Measurements from ENCODE around the gene DIP2B.
"Not testable (repeated sequence)": the region's sequence is repeated elsewhere in the genome, so short reads cannot be mapped to it uniquely, and the experiment has no call there.

The DIP2B gene, protein sequence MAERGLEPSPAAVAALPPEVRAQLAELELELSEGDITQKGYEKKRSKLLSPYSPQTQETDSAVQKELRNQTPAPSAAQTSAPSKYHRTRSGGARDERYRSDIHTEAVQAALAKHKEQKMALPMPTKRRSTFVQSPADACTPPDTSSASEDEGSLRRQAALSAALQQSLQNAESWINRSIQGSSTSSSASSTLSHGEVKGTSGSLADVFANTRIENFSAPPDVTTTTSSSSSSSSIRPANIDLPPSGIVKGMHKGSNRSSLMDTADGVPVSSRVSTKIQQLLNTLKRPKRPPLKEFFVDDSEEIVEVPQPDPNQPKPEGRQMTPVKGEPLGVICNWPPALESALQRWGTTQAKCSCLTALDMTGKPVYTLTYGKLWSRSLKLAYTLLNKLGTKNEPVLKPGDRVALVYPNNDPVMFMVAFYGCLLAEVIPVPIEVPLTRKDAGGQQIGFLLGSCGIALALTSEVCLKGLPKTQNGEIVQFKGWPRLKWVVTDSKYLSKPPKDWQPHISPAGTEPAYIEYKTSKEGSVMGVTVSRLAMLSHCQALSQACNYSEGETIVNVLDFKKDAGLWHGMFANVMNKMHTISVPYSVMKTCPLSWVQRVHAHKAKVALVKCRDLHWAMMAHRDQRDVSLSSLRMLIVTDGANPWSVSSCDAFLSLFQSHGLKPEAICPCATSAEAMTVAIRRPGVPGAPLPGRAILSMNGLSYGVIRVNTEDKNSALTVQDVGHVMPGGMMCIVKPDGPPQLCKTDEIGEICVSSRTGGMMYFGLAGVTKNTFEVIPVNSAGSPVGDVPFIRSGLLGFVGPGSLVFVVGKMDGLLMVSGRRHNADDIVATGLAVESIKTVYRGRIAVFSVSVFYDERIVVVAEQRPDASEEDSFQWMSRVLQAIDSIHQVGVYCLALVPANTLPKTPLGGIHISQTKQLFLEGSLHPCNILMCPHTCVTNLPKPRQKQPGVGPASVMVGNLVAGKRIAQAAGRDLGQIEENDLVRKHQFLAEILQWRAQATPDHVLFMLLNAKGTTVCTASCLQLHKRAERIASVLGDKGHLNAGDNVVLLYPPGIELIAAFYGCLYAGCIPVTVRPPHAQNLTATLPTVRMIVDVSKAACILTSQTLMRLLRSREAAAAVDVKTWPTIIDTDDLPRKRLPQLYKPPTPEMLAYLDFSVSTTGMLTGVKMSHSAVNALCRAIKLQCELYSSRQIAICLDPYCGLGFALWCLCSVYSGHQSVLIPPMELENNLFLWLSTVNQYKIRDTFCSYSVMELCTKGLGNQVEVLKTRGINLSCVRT (N-terminal part only)

DNA sequence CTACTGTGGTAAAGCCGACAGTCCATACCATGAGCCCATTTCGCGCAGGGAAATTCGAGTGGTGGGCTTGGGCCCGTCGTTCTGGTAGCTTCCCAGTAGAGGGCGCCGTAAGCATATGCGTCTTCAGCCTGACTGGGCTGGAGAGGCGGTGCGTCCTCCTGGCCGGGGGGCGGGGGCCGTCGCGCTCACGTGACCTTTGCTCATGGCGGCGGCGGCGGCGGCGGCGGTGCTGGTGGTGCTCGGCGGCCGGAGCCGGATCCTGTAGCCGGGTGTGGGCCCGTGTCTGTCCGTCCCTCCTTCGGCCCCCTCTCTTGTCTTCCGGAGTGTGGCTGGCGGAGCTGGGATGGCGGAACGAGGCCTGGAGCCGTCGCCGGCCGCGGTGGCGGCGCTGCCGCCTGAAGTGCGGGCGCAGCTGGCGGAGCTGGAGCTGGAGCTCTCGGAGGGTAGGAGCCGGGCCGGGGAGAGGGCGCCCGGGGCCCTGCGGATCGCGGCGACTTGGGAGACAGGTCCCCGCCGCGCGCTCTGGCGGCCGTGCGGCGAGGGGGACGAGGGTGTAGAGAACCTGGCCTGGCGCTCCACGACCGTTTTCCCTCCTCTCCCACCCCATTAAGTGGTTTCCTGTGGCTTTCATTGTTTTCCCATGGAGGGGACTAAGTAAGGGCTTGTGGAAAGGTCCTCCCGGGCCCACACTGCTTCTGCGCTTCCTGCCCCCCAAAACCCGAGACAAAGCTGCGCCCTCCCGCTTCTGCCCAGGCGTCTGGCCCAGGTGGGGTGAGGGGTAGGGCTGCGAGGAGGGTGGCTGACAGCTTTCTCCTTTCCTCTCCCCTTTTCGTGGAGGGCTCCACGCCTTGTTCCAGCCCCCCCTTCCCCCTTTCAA lies at the start of gene DIP2B:
Gene DIP2B (plus strand): TSS at position 188 of the 877 bp plus-strand sequence. CDS start 156 bp downstream, at position 344.
- peak; percentile 90 for DNase-seq (ENCODE audit: low spot score)

DNA sequence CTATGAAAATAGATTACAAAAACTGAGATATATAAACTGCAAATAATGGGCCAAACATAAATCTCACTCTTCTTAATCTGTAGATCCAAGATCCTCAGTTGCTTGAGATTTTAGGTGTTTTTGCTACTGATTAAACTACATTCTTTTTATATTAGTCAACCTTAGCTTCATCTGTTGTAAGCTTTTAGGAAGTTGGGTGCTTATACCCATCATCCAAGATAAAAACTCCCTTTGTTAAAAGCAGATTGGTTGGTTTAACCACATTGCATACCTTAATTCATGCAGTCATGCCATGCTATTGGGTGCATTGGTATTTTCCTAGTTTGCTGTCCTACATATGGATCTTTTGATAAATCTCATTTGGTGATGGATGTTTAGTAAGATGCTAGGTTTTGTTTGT lies 46.2 kb upstream of the DIP2B start:
- DNase-seq (ENCODE audit: low spot score): no peak

DNA sequence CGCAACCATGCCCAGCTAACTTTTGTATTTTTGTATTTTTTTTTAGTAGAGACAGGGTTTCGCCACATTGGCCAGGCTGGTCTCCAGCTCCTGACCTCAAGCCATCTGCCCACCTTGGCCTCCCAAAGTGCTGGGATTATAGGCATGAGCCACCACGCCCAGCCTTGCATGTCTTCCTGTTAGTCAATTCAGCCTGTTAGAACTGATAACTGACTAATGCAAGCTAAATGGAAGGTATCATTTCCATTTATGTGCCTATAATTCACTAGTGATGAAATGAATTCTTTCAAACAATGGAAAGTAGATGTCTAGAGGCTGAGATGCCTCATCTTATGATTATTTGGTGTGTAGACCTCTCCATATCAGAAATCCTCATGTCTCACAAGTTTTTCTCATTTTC lies 37.3 kb upstream of the DIP2B start:
- no peak for DNase-seq (ENCODE audit: low spot score)

DNA sequence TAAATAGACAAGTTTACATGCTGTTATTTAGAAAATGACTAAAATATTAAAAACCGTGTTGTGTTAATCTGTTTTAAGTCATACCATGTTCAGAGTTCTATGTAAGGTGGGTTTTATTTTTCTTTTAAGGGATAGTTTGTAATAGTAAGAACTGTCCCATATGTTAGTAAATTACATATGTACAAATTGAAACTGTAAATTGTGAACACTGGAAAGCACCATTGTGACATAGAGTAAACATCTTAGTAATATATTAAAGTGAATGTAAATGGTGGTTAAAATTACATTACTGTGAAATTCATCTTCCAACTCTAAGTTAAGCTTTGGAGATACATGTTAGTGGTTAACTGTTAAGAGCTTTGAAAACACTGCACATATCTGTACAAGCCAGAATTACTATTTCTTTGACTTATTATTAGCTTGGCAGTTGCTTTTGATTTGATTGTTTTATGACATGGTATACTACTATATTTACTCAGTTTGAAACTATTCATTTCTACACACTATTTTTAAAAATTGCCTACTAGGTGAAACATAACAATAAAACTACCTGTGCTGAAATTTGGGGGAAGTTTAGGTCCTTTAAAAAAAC lies 27.4 kb upstream of the DIP2B start:
- no peak for DNase-seq (ENCODE audit: low spot score)

DNA sequence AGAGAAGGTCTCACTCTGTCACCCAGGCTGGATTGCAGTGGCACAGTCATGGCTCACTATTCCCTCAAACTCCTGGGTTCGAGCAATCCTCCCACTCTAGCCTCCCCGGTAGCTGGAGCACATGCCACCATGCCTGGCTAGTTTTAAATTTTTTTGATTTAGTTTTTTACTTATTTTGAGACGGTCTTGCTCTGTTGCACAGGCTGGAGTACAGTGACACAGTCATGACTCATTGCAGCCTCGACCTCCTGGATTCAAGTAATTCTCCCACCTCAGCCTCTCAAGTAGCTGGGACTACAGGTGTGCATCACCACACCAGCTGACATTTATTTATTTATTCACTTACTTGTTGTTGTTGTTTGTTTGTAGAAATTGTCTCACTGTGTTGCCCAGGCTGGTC lies 22.2 kb upstream of the DIP2B start:
- DNase-seq (ENCODE audit: low spot score): no peak

DNA sequence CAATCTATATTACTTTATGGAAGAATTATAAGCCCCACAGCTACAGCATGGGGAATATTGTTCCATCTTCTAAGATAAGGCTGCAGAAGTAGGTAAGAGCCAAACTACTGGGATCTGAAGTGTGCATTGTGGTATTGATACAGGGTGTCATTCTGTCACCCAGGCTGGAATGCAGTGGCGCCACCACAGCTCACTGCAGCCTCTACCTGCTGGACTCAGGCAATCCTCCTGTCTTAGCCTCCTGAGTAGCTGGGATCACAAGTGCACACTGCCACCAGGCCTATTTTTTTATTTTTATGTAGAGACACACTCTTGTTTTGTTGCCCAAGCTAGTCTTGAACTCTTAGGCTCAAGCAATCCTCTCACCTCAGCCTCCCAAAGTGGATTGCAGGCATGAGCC lies 21.3 kb upstream of the DIP2B start:
- DNase-seq (ENCODE audit: low spot score): no peak

DNA sequence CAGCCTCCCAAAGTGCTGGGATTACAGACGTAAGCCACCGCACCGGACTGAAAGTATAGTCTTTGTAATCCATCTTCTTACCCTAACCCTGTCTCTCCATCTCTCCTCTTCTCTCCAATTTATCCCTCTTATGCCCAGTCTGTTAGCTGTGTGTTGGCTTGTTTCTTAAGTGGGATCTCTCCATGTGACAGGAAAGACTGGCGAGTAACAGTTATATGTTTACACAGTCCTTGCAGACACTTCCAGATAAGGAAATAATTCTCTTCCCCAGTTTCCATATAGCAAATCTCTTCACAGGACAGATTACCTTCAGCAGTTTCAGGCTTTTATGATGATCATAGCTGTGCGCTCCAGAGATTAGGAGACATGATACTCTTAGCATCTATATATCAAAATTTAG lies 16.0 kb upstream of the DIP2B start:
- DNase-seq (ENCODE audit: low spot score): no peak

DNA sequence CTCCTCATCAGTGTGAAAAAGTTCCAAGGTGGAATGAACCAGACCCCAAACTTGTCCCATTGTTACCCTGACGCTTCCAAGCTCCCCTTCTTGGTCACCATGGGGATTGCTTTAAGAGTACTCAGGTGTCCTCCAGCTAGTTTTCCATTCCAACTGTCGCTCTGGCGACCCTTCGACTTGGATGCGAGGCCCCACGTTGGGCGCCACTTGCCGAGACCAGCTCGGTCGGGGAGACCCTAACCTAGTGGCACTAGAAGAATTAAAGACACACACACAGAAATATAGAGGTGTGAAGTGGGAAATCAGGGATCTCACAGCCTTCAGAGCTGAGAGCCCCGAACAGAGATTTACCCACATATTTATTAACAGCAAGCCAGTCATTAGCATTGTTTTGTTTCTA lies 6.7 kb upstream of the DIP2B start:
- DNase-seq (ENCODE audit: low spot score): not testable (repeated sequence)

DNA sequence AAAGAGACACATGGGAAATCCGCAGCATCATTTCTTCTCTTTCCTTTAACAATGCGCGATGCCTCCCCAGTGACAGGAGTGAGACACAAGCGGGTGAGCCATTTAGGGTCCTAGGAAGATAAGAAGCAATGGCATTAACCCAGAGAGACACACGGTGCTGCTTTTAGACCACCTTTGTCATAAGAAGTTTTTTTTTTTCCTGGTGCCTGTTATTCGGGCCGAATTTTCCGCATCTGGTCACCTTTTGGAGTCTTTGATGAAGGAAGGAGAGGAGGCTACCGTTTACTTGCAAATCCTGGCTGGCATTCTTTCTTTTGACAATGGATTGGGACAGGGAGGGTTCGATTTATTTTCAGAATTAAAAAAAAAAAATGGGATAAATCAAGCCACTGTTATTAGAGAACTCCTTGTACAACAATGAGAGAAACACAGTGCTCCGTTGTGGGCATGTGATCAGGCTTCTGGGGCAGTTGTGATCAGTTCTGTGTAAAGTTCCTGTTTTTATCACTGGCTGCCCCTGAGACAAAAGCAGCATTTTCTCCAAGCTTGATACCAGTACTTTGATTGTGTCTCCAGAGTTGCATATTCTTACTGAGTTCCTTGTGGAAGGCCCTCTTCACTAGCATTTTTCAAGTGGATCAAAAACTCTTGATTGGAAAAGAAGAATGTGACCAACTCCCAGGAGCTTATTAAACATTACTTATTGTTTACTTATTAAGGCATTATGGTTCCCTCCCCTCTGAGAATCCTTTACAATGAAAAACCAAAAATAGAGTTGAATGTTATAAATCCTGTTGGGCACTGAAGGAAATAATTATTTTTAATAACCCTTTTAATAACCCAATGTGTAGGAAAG lies 1.1 kb downstream of the DIP2B start:
- DNase-seq (ENCODE audit: low spot score): peak; percentile 93

DNA sequence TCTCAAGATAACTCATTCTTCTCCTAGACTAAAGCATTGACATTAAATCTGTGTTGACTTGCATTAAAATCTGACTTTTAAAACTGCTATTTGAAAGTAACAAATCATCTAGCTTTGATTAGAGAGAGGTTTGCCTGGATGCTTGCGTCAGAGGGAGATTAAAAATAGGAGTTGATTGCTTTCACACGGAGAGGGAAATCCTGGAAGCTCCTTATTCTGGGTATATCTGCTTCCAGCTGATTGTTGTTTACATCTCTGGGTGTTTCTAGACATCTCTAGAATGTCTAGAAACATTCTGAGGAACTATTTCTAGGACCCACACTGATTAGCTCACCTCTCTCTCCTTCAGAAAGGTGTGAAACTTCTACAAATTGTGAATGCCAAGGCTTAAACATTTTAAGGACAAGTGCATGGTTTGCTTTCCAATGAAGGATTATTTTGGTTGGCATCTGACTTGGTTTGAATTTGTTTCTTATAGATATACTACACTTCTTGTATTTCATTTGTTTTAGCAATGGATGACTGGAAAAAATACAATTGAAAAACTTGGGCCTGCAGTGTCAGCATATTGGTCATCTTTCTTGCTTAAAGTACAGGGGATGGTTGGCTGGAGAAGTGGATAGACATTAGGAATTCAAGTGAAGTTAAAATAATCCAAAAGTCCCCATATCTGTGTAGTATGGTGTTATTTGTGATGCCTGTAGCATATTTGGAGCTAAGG lies 2.1 kb downstream of the DIP2B start:
- no peak for DNase-seq (ENCODE audit: low spot score)

DNA sequence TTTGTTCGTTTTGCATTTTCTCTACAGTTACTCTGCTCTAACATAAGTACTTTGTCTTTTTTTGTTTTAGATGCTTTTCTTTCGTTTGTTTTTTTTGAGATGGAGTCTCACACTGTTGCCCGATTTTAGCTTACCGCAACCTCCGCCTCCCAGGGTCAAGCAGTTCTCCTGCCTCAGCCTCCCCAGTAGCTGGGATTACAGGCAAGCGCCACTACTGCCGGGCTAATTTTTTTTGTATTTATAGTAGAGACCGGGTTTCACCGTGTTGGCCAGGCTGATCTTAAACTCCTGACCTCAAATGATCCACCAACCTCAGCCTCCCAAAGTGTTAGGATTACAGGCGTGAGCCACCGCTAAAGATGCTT lies 2.7 kb downstream of the DIP2B start:
- DNase-seq (ENCODE audit: low spot score): no peak

DNA sequence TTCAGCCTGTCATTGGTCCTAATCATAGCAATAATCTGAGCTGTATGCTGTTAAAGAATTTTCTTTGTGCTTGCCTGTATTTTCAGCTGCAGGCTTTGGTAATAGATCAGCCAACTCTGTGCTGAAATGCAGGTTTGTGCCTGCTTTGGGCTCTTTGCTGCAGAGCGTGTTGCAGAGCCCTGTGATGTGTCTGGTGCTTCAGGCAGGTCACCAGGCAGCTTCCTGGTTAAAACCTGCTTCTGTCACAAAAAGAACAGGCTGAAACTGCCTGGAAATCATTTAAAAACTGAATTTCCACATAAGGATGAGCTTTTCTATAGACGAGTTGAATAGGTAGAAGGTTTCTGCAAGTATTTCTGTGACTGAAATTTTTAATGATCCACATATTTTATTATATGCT lies 3.1 kb downstream of the DIP2B start:
- no peak for DNase-seq (ENCODE audit: low spot score)

DNA sequence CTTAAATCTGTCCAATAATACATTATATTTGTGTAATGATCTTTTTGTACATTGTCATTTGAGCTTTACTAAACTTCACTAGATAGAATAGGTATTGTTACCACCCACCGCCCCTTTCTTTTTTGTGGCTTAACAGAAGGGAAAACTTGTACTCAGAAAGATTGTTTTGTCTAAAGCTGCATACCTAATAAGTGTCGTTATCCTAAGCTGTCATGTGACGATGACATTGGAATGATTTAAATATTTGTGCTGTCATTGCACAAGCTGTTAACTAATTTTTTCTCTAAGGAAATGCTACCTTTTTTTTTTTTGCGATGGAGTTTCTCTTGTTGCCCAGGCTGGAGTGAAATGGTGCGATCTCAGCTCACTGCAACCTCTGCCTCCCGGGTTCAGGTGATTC lies 3.6 kb downstream of the DIP2B start:
- DNase-seq (ENCODE audit: low spot score): no peak

DNA sequence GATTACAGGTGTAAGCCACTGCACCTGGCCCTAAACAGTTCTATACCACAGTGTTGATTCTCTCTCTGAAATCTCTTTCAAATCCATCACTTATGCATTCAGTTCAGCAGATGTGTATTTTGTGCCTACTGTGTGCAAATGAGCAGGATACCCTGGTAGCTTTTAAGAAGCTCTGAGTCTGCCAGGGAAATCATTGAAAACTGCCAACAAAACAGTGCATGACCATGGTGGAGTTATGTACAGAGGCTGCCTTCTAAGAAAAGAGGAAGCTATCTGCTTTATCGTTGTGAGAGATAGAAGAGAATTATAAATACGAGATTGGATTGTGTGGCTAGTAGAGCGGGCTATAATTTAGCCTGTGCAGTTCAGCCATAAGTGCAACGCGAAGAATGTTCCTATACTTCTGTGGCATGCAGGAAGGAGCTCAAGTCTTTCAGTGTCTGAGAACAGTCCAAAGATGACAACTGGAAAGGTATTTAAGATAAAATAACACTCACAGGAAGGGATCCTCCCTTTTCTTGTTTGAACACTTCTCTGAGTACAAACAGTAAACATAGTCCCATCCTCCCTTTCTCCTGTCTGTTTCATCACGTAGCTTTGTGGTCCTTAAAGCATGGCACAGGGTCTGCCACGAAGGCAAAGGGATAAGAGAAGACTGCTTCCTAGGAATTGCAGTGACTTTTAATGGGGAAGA lies 4.3 kb downstream of the DIP2B start:
- no peak for DNase-seq (ENCODE audit: low spot score)

DNA sequence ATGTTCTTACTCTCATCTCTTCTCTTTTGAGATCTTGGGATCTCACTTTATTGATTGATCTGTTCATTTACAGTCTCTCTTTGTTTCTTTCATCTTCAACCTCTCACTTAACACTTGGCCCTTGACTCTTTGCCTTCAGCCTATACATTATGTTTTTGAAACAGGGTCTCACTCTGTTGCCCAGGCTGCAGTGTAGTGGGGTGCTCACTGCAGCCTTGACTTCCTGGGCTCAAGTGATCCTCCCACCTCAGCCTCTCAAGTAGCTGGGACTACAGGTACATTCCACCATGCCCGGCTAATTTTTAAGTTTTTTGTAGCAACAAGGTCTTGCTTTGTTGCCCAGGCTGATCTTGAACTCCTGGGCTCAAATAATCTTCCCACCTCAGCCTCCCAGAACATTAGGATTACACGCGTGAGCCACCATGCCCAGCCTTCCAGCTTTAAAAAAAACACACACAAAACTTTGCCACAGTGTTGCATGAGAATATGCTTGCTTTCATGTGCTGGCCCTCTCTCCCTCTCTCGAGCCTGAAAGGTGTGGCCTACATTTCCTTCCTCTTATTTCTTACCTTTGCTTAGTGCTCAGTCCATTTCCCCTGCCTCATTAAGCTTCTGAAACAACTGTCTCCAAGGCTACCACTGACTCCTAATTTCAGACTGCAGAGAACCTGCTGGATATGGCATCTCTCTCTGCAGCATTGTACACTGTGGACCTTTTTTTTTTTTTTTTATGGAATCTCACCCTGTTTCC lies 9.9 kb downstream of the DIP2B start:
- no peak for DNase-seq (ENCODE audit: low spot score)

DNA sequence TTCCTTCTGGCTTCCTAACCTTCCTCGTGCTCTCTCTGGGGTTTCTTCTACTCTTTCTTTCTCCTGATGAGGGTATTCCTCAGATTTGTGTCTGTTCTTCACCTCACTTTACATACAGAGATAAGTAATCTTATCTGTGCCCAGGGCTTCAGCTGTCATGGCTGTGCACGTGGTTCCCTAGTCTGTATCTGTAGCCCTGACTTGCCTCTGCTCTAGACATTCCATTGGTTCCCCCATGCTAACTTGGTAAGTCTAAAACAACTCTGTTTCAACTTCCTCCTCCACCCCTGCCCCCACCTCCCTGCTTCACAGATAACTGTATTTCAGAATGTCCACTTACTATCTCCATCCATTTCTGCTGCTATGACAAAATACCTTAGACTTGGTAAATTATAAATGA lies 10.8 kb downstream of the DIP2B start:
- DNase-seq (ENCODE audit: low spot score): no peak

DNA sequence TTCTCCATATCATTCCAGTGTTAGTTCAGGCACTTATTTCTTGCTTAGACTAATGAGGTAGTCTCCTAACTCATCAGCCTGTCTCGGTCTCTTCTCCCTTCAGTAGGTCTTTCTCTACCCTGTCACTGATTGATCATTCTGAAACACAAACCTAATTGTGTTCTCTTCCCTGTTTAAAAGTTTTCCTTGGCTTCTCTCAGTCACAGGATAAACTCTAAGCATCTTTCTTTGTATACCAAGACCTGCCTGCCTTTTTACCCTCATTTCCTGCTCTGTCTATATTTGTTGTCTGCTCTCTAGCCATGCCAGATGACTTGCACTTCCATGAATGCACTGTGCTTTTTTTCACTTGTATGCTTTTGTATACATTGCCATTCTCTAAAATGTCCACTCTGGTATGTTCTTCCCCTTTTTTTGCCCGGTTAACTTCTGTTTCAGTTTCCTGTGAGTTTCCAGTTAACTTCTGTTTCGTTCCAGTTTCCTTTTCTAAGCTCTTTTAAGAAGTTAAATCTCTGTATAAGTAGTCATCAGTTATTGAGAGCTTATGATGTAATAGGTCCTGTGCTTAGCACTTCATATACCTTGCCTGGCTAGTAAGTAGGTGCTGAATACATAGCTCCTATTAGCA lies 12.8 kb downstream of the DIP2B start:
- no peak for DNase-seq (ENCODE audit: low spot score)

DNA sequence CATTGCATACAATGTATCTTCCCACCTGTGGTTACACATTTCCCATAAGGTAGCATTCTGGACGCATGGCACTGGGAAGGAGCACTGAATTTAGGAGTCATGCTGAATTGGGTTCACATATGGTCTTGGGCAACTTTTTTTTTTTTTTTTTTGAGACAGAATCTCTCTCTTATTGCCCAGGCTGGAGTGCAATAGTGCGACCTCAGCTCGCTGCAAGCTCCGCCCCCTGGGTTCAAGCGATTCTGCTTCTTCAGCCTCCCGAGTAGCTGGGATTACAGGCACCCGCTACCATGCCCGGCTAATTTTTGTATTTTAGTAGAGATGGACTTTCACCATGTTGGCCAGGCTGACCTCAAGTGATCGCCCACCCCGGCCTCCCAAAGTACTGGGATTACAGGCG lies 13.3 kb downstream of the DIP2B start:
- DNase-seq (ENCODE audit: low spot score): no peak
